ENCODE measurements around the gene KRT34.

Gene KRT34

DNA sequence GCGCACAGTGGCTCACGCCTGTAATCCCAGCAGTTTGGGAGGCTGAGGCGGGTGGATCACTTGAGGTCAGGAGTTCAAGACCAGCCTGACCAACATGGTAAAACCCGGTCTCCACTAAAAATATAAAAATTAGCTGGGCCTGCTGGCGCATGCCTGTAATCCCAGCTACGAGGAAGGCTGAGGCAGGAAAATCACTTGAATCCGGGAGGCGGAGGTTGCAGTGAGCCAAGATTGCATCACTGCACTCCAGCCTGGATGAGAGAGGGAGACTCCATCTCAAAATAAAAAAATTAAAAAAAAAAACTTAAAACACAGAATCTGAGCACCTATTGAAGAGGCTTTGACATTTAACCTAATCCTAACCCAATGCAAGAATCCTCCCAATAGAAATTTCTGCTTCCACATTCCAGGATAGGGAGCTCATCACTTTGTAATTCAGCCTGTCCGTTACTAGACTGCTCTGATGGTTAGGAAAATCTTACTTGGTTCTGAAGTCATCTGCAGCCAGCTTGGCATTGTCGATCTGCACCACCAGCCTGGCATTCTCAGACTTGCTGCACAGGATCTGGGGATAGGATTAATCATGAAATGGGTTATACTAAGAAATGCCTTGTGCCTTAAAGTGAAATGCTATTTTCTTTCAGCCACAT, 14.6 kb downstream of the KRT34 start:
- no peak overlapping the region for H3K4me3 ChIP-seq (ENCODE audit: low read depth, low read length)
- TF ChIP-seq, protein P1, sequence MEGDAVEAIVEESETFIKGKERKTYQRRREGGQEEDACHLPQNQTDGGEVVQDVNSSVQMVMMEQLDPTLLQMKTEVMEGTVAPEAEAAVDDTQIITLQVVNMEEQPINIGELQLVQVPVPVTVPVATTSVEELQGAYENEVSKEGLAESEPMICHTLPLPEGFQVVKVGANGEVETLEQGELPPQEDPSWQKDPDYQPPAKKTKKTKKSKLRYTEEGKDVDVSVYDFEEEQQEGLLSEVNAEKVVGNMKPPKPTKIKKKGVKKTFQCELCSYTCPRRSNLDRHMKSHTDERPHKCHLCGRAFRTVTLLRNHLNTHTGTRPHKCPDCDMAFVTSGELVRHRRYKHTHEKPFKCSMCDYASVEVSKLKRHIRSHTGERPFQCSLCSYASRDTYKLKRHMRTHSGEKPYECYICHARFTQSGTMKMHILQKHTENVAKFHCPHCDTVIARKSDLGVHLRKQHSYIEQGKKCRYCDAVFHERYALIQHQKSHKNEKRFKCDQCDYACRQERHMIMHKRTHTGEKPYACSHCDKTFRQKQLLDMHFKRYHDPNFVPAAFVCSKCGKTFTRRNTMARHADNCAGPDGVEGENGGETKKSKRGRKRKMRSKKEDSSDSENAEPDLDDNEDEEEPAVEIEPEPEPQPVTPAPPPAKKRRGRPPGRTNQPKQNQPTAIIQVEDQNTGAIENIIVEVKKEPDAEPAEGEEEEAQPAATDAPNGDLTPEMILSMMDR (conservative IDR thresholded peaks at IDR 0.05; ENCODE audit: low read depth, low read length): no peak
- DNase-seq (ENCODE audit: low read depth): peak; percentile 50

GRCh38 chr17:41366070-41366469, 16.0 kb downstream of the KRT34 start:
- no peak for DNase-seq (ENCODE audit: low read depth)
- no peak overlapping the region for H3K4me3 ChIP-seq (ENCODE audit: low read depth, low read length)
- TF ChIP-seq, protein P1 (conservative IDR thresholded peaks at IDR 0.05; ENCODE audit: low read depth, low read length): no peak

- TF ChIP-seq, protein P1 (conservative IDR thresholded peaks at IDR 0.05; ENCODE audit: low read depth, low read length): no peak
- DNase-seq (ENCODE audit: low read depth): no peak
- no peak overlapping the region for H3K4me3 ChIP-seq (ENCODE audit: low read depth, low read length)
Measured at GRCh38 chr17:41363881-41364280, 18.2 kb downstream of the KRT34 start.

DNA sequence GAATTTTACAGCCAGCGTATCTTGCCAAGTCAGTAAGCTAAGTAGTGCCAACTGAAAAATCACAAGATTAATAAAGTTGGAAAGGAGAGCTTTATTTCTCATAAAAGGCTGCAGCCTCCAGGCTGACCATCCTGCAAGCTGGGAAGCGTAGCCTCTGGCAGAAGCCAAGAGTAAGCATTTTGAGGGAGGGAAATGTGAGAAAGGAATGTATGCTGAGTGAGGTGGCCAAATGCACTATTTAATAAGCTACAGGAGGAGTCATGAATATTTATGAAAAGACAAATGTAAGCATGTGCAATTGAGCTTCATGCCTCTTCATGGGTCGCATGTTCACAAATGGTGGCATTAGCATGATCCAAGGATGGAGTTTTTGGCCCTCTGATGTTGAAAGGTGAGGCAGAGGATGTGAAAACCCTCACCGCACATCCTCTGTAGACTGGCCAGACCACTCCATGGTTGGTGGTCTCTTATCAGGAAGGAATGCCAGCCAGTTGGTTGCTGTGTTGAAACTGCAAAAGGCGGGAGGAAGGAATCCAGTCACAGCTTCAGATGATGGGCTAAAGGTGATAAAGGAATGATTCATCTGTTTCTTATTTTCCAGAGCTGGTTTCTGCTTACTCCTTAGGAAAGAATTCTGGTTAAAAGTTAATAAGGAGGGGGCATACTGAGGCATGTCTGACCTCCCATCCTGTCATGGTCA, 21.7 kb downstream of the KRT34 start:
- DNase-seq (ENCODE audit: low read depth): peak; percentile 41
- TF ChIP-seq, protein P1 (conservative IDR thresholded peaks at IDR 0.05; ENCODE audit: low read depth, low read length): no peak
- no peak overlapping the region for H3K4me3 ChIP-seq (ENCODE audit: low read depth, low read length)

DNA sequence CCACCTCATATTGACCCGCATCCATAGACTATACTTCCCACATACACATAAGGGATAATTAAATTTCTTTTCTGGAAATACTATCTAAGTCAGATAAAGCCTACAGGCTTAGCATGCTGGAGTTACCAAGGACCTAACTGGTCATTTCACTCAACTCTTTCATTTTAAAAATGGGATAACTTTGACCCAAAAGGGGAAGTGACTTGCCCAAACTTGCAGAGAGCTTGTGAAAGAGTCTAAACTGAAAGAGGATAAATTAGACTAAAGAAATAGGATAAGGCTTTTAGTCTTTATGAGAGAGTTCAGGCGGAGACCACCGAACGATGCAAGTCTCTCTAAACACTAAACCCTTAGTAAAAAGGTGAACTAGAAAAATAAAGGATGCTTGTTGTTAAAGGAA, 27.6 kb downstream of the KRT34 start:
- DNase-seq (ENCODE audit: low read depth): no peak
- H3K4me3 ChIP-seq (ENCODE audit: low read depth, low read length): no peak overlapping the region
- TF ChIP-seq, protein P1 (conservative IDR thresholded peaks at IDR 0.05; ENCODE audit: low read depth, low read length): no peak

- TF ChIP-seq, protein P1 (conservative IDR thresholded peaks at IDR 0.05; ENCODE audit: low read depth, low read length): no peak
- H3K4me3 ChIP-seq (ENCODE audit: low read depth, low read length): no peak overlapping the region
- DNase-seq (ENCODE audit: low read depth): peak; percentile 8
Measured at GRCh38 chr17:41352597-41353366, 29.3 kb downstream of the KRT34 start.

All from choroid plexus epithelial cell (primary cell).